CD4-positive, alpha-beta T cell (primary cell): Measurements from ENCODE around the gene ZNF467. TPM values are rescaled to one million over a fixed set of nuclear protein-coding genes. Genes with fewer than 3 reads are reported as not detected.

Source experiments
- ATAC-seq: fragments of 200-7000 bp; cut with Tn5 transposase; one replicate; pipeline ENCODE4 v1.10.0; 2022; ENCODE audit warnings: mild to moderate bottlenecking; ENCODE audit not compliant: poor library complexity
- CTCF ChIA-PET: fragments of 350-600 bp; sonication (Branson Sonifier 250); formaldehyde crosslinking; loops from one replicate; lab custom pipeline; 2021; ENCODE audit warnings: antibody characterized with exemption, inconsistent platforms; lab: Charles Lee
- POLR2A ChIA-PET: fragments of 350-600 bp; sonication (Branson Sonifier 250); formaldehyde crosslinking; loops from one replicate; lab custom pipeline; 2021; ENCODE audit warnings: antibody characterized with exemption, inconsistent platforms; lab: Charles Lee
- DNase-seq, 14 experiments: peaks; one replicate each; pipeline ENCODE4 v3.0.0-alpha.2; 2013 to 2020; ENCODE audit warnings: mixed read lengths in 2 of 14
- H3K27ac ChIP-seq, 2 donors: one replicate each; pipeline versions ENCODE4 v1.5.1 to v1.7.0; 2013; ENCODE audit warnings: low read length in 2 of 2, low read depth in 1 of 2, mild to moderate bottlenecking in 1 of 2
- H3K27me3 ChIP-seq, 2 experiments: 1 replicate in 1 of 2; 2 replicates in 1 of 2; pipeline versions ENCODE4 v1.6.1 to v1.7.0; 2013; ENCODE audit warnings: low read length in 2 of 2, control low read depth in 1 of 2, mild to moderate bottlenecking in 1 of 2, moderate library complexity in 1 of 2; ENCODE audit not compliant: insufficient read depth in 2 of 2, control insufficient read depth in 1 of 2
- H3K36me3 ChIP-seq: one replicate; pipeline ENCODE4 v1.6.1; 2013; ENCODE audit warnings: low read length, control low read depth; ENCODE audit not compliant: insufficient read depth
- H3K4me1 ChIP-seq: one replicate; pipeline ENCODE4 v1.6.1; 2013; ENCODE audit warnings: low read length, control low read depth; ENCODE audit not compliant: insufficient read depth
- H3K4me3 ChIP-seq: one replicate; pipeline ENCODE4 v1.5.1; 2013; ENCODE audit warnings: mild to moderate bottlenecking, low read length, moderate library complexity
- H3K9me3 ChIP-seq, 2 experiments: 1 replicate in 1 of 2; 2 replicates in 1 of 2; pipeline versions ENCODE4 v1.6.1 to v1.7.0; 2013; ENCODE audit warnings: low read length in 2 of 2, mild to moderate bottlenecking in 2 of 2, control low read depth in 1 of 2, moderate library complexity in 1 of 2; ENCODE audit not compliant: control insufficient read depth in 1 of 2, insufficient read depth in 1 of 2
- H3K27ac Mint-ChIP-seq: one replicate; pipeline ENCODE4 v1.8.0; 2020; ENCODE audit warnings: mixed read lengths
- H3K27me3 Mint-ChIP-seq: one replicate; pipeline ENCODE4 v1.8.0; 2021; ENCODE audit warnings: mixed read lengths
- H3K36me3 Mint-ChIP-seq: one replicate; pipeline ENCODE4 v1.8.0; 2021; ENCODE audit warnings: low read depth, mixed read lengths
- H3K4me1 Mint-ChIP-seq: one replicate; pipeline ENCODE4 v1.8.0; 2021; ENCODE audit warnings: low read depth, mixed read lengths
- H3K4me3 Mint-ChIP-seq: one replicate; pipeline ENCODE4 v1.8.0; 2020; ENCODE audit warnings: mild to moderate bottlenecking, mixed read lengths
- H3K9me3 Mint-ChIP-seq: one replicate; pipeline ENCODE4 v1.8.0; 2020; ENCODE audit warnings: mixed read lengths
- intact Hi-C, 2 experiments: fragments of 100-400 bp; cut with DNase I in 1 of 2; cut with micrococcal nuclease in 1 of 2; formaldehyde crosslinking; loops; one replicate each; pipeline versions ENCODE4 v1.15.1 to v1.9.0; 2023 to 2025; cut with DNase I, micrococcal nuclease
- total RNA-seq, 174 experiments: library from RNA in 2 of 174; stranded (reverse) in 2 of 174; gene quantifications; one replicate each; pipeline ENCODE4 v1.2.3 and lab custom pipeline; 2021 to 2026
- TF ChIP-seq, protein P1 (sequence below): fragments of 200-600 bp; IDR thresholded peaks from one replicate; pipeline ENCODE4 v1.8.0; 2022; ENCODE audit warnings: antibody characterized with exemption, mild to moderate bottlenecking

ZNF467 gene
- total RNA-seq, 2 experiments from 2014 or later: 4.1 to 4.3 TPM

- POLR2A ChIA-PET: no interaction called here
- peak; percentile 49 for ATAC-seq
Measured at GRCh38 chr7:149787428-149788299, 14.3 kb upstream of the ZNF467 start.

GRCh38 chr7:149785983-149786382 is 12.6 kb upstream of the ZNF467 start:
- Mint-ChIP-seq H3K4me1 (no peaks in the 10 kb centered on the region), H3K36me3 (no peaks in the 10 kb centered on the region), H3K27ac (no peak overlapping the region), H3K4me3 (no peak overlapping the region), H3K27me3 (peaks cover 22% of the 10 kb centered on the region), H3K9me3 (no peaks in the 10 kb centered on the region)
- no peak for DNase-seq
- no peak overlapping the region for H3K27ac ChIP-seq
- peaks cover 11 to 19% of the 10 kb centered on the region in 2 experiments for H3K27me3 ChIP-seq
- no peaks in the 10 kb centered on the region for H3K9me3 ChIP-seq
- H3K4me1 ChIP-seq: peaks cover 13% of the 10 kb centered on the region
- H3K36me3 ChIP-seq: no peaks in the 10 kb centered on the region
- TF ChIP-seq, protein P1, sequence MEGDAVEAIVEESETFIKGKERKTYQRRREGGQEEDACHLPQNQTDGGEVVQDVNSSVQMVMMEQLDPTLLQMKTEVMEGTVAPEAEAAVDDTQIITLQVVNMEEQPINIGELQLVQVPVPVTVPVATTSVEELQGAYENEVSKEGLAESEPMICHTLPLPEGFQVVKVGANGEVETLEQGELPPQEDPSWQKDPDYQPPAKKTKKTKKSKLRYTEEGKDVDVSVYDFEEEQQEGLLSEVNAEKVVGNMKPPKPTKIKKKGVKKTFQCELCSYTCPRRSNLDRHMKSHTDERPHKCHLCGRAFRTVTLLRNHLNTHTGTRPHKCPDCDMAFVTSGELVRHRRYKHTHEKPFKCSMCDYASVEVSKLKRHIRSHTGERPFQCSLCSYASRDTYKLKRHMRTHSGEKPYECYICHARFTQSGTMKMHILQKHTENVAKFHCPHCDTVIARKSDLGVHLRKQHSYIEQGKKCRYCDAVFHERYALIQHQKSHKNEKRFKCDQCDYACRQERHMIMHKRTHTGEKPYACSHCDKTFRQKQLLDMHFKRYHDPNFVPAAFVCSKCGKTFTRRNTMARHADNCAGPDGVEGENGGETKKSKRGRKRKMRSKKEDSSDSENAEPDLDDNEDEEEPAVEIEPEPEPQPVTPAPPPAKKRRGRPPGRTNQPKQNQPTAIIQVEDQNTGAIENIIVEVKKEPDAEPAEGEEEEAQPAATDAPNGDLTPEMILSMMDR: no peak
- ATAC-seq: no peak
- H3K4me3 ChIP-seq: no peak overlapping the region
- ChIA-PET POLR2A (no interaction called here), CTCF (no interaction called here)
- intact Hi-C loops: no loop called here

More at GRCh38 chr7:149787428-149788299, 14.3 kb upstream of the ZNF467 start:
- Mint-ChIP-seq H3K4me3 (no peak overlapping the region), H3K27ac (no peak overlapping the region), H3K9me3 (no peaks in the 10 kb centered on the region), H3K36me3 (no peaks in the 10 kb centered on the region), H3K4me1 (no peaks in the 10 kb centered on the region), H3K27me3 (peaks cover 25% of the 10 kb centered on the region)
- peak in 1 of 14 experiments; percentile 29 for DNase-seq
- TF ChIP-seq, protein P1: no peak
- Histone ChIP-seq H3K4me1 (peaks cover 13% of the 10 kb centered on the region), H3K4me3 (no peak overlapping the region), H3K36me3 (no peaks in the 10 kb centered on the region), H3K27ac (no peak overlapping the region), H3K27me3 (peaks cover 17 to 31% of the 10 kb centered on the region in 2 experiments), H3K9me3 (peaks cover 0 to 9% of the 10 kb centered on the region in 2 experiments)
- CTCF ChIA-PET: no interaction called here
- intact Hi-C loops: no loop called here

DNA sequence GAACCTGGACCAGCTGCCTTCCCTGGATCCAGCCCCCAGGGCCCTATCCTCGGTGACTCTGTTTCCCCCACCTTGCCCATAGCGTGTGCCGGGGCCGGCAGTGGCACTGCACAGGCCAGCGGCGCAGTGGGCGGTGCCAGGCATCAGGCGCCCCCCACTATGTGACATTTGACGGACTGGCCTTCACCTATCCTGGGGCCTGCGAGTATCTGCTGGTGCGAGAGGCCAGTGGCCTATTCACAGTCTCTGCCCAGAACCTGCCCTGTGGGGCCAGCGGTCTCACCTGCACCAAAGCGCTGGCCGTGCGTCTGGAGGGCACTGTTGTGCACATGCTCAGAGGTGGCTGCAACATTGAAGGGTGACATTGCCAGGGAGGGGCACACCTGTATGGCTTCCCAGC is 12.0 kb upstream of the ZNF467 start:
- Mint-ChIP-seq H3K27me3 (peaks cover 18% of the 10 kb centered on the region), H3K4me1 (no peaks in the 10 kb centered on the region), H3K27ac (no peak overlapping the region), H3K4me3 (no peak overlapping the region), H3K9me3 (no peaks in the 10 kb centered on the region), H3K36me3 (no peaks in the 10 kb centered on the region)
- CTCF ChIA-PET: no interaction called here
- H3K27ac ChIP-seq: no peak overlapping the region
- POLR2A ChIA-PET: no interaction called here
- H3K36me3 ChIP-seq: no peaks in the 10 kb centered on the region
- peaks cover 9% of the 10 kb centered on the region for H3K4me1 ChIP-seq
- TF ChIP-seq, protein P1: no peak
- H3K27me3 ChIP-seq: peaks cover 7 to 13% of the 10 kb centered on the region in 2 experiments
- intact Hi-C loops: no loop called here
- no peaks in the 10 kb centered on the region for H3K9me3 ChIP-seq
- no peak overlapping the region for H3K4me3 ChIP-seq
- ATAC-seq (no peak), DNase-seq (no peak)
